Fibroblast of skin of scalp (primary cell): ENCODE measurements around the gene COX14.

Source experiments
- DNase-seq: peaks from one replicate; pipeline ENCODE4 v3.0.0-alpha.2; 2013

Gene COX14

GRCh38 chr12:50156641-50157040 lies 44.6 kb downstream of the COX14 start:
- DNase-seq, result no peak

- no peak for DNase-seq
These were observed 45.2 kb downstream of the COX14 start for GRCh38 chr12:50157259-50157658.

GRCh38 chr12:50160643-50161042 lies 48.6 kb downstream of the COX14 start:
- DNase-seq, result no peak

- DNase-seq, result no peak
These were observed 50.2 kb downstream of the COX14 start for GRCh38 chr12:50162230-50162629.

- DNase-seq, result no peak
These were observed 52.9 kb downstream of the COX14 start for GRCh38 chr12:50164963-50165362.

- DNase-seq, result no peak
These were observed 54.7 kb downstream of the COX14 start for GRCh38 chr12:50166799-50167048.

- peak; percentile 99 for DNase-seq
These were observed 55.2 kb downstream of the COX14 start, which contains the start of gene CERS5 for GRCh38 chr12:50167049-50167828. CERS5 (minus strand) TSS chr12:50167369; CDS start chr12:50167297, 72 bp downstream.
